Ramos (cell line): ENCODE data around the gene OR5AU1.

Experiments
- in situ Hi-C: fragments of 300-500 bp; cut with MboI; formaldehyde crosslinking; loops from one replicate; pipeline ENCODE4 v1.14.3; 2022; ENCODE audit warnings: low sequenced_read_pairs; ENCODE audit not compliant: unreplicated experiment

The OR5AU1 gene

DNA sequence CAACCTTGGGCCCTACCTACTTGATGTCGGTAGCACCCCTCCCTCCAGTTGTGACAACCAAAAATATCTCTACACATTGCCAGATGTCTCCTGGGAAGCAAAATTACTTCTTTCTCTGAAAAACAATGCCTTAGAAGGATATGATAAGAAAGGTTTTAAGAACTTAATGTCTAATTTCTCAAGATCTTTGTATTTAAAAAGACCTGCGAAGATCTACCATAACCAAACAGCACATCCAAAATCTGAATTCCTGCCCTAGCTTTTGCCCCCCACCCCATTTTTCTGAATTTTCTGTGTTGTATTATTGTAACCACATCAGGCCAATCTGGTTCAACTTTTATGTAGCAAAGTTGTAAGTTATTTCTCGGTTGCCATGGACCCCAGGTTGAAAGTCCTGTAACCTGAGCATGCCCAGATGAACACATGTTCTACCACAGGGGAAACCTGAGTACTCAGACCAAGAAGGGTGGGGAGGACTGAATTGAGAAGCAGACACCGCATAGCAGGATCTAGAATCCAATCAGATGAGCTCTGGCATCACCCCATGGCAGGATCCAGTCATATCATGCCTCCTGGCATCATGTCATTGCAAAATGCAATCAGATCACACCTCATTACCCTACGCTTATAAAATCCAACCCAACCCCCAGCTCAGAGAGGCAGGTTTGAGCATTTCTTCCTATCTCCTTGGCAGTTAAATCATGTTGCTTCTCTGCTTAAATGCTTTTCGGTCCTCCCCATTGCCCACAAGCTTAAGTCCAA is 46.3 kb downstream of the OR5AU1 start:
- in situ Hi-C loops: no loop called here

DNA sequence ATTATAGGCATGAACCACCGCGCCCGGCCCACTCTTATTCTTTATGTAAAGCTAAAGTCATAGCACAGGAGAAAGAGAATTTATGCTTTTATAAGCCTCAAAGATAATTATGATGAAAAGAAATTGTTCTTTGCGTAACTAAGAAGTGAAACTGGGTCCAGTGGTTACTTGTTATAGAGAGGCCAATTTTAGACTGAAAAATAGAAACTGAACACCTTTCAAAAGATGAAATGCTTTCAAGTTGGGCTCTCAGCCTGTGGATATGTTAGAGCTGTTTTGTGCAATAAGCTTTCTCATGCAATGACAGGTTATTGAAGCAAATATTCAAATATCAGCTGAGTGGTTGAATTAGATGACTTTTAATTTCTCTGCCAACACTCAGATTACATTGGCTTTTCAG is 47.1 kb downstream of the OR5AU1 start:
- in situ Hi-C loops: no loop called here

DNA sequence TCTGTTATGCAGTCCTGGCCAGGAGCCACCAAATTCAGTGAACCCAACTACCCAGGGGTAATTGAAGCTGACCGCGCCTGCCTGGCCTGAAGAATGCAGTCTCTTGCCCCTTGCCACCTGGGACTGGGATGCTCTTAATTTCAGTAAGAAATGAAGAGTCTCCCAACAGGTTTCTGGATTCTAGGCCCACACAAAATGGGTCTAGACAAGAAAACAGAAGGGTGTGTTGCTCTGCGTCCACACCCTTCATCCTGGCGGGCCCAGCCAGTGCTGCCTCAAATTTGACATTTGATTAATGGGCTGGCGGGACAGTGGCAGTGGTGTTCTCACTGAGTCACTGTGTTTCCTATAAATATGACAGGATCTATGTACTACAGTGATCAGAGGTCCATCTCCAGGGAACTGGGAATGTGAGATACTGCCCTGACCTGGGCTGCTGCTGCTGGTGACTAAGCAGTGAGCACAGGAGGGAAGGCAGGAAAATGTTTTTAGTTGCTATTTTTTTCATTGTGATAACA is 48.5 kb downstream of the OR5AU1 start:
- in situ Hi-C loops: no loop called here

DNA sequence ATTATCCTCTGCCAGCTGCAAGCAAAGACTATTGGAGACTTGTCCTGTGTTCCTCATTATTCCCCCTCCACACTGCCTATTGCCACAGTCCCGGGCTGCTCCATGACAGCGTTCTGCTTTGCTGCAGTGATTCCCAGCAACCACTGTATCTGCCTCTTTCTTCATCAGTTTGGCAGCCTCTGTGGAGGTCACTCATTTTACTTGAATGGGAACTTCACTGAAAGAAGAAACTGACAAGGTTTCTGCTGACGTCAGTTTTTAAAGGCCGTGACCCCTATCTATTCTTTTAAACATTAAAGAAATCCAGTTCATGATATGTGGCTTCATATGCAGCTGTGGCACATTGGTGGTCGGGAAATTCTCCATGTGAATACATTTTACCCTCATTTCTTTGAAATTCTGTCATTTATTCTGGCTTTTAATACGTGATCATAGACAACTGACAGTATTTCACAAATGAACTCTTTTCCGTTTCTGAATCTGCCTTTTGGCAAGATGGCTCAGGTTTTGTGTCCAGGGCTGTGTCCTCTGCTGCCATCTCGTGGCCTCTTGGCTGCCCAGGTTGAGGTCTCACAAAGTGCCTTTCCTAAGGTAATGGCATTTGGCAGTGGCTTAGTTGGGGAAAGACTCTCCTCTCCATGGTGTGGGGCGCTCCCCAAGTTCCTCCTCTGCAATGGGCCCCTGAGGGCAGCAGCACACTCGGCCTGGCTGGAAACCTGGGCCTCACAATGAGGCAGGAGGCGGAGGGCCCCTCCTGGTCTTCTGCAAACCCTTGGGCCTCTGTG is 49.2 kb downstream of the OR5AU1 start:
- in situ Hi-C loops: no loop called here

DNA sequence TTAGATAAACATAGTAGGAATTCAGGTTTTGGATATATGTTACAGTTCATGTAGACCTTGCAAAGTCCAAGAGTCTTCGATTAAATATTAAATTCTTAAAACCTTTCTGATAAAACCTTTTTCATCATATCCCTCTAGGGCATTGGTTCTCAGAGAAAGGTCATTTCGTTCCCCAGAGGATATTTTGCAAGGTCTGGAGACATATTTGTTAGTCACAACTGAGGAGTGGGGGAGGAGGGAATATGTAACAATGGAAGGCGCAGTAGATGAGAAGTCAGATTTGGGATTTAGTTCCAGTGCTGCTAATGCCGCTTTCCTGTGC is 49.7 kb downstream of the OR5AU1 start:
- in situ Hi-C loops: no loop called here

DNA sequence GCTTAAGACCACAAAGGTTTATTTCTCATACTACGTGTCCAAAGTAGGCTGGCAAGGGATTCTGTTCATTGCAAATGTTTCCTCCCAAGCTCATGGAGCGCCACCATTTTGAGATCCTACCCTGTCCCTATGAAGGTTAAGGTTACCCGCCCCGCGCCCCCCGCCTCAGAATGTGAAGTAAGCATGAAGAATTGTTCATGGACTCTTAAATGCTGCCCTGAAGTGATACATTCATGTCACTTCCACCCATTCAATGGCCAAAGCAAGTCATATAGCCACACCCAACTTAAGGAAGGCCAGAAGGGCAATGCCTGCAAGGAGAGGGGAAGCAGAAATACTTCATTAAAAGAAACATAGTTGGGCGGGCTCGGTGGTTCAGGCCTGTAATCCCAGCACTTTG is 50.8 kb downstream of the OR5AU1 start:
- in situ Hi-C loops: no loop called here
